HFF-Myc (cell line): ENCODE measurements around the gene EPHA6.

Source experiments
- DNase-seq: peaks from one replicate; pipeline ENCODE4 v3.0.0-alpha.2; 2011; ENCODE audit warnings: low read depth; ENCODE audit errors: extremely low read depth
- H3K4me3 ChIP-seq: replicated peaks from 2 replicates; pipeline ENCODE4 v1.5.1; 2011; ENCODE audit warnings: low read depth, mild to moderate bottlenecking, control low read depth, low read length
- TF ChIP-seq, protein P1 (sequence below): IDR thresholded peaks from 2 replicates; pipeline ENCODE4 v1.5.1; 2012; ENCODE audit warnings: mild to moderate bottlenecking, low read depth, low read length, control low read depth; ENCODE audit errors: missing control alignments

Gene EPHA6

DNA sequence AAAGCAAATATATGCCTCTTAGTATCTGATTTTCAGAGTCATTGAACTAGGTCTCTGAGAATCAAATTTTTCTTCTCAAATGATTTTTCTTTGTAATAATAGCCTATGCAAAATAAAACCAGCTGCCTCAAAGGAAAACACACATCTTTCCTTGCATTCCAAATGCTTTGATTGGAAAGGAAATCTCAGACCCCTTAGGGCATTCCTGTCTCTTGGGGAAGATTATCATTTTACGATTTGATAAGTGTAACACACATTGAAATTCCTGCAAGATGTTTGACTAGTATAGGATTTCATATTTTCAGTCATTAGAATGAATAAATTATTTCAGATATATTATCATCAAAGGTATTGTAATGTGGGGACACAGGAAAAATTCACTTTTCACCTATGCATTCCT, 244.8 kb downstream of the EPHA6 start:
- TF ChIP-seq, protein P1, sequence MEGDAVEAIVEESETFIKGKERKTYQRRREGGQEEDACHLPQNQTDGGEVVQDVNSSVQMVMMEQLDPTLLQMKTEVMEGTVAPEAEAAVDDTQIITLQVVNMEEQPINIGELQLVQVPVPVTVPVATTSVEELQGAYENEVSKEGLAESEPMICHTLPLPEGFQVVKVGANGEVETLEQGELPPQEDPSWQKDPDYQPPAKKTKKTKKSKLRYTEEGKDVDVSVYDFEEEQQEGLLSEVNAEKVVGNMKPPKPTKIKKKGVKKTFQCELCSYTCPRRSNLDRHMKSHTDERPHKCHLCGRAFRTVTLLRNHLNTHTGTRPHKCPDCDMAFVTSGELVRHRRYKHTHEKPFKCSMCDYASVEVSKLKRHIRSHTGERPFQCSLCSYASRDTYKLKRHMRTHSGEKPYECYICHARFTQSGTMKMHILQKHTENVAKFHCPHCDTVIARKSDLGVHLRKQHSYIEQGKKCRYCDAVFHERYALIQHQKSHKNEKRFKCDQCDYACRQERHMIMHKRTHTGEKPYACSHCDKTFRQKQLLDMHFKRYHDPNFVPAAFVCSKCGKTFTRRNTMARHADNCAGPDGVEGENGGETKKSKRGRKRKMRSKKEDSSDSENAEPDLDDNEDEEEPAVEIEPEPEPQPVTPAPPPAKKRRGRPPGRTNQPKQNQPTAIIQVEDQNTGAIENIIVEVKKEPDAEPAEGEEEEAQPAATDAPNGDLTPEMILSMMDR = no peak
- no peak for DNase-seq
- H3K4me3 ChIP-seq = no peak overlapping the region

DNA sequence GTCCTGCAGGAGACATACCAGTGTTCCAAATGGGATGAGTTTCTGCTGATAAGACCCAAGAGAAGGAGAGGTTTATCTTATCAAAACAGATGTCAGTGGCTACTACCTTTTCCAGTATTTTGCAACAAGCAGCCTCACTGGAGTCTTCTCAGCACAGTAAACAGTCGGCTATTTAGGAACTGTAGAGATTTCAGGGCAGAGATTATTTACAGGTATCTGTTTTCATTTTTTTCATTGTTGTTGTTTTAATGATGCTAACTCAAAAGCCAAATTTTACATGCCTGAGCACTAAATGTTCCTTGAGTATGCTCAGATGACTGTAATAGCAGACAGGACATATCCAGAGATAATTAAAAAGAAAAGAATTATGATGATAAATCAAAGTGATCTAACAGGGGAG, 252.1 kb downstream of the EPHA6 start:
- no peak for DNase-seq
- no peak overlapping the region for H3K4me3 ChIP-seq
- TF ChIP-seq, protein P1 = no peak

DNA sequence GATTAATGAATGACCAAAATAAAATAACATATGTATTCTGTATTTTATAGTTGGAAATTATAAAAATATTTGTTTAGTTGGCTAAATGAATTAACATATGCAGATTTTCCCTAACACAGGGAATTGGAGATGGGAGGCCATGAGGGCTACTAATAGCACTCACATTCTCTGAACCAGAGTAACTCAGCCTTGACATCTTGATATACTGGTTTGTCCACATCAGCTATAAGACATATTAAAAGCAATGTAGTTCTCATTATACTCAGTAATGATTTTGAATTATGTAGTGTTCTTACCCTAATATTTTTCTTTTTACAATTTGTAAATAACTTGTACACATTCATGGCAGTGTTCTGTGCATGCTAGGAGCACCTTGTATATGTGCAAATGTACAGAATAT, 255.9 kb downstream of the EPHA6 start:
- DNase-seq = no peak

DNA sequence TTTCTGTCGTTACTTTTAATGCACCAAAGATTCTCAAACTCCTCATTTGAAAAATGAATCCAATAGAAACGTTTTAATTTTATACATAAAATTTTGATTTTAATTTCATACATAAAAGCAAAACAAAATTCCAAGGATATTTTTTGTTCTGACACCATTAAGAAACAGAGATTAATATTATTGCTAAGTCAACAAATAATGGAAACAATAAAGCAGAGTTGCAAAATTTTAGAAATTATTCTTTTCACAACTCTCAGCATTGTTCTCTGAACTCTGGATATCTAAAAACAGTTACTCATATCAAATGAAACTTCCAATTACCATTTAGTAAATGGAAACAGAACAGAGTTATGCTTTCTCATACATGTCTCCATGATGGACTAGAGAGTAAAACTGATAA, 260.2 kb downstream of the EPHA6 start:
- no peak for DNase-seq
- no peak overlapping the region for H3K4me3 ChIP-seq
- TF ChIP-seq, protein P1 = no peak

More for the DNA sequence above, 255.9 kb downstream of the EPHA6 start:
- TF ChIP-seq, protein P1 = no peak
- no peak overlapping the region for H3K4me3 ChIP-seq

DNA sequence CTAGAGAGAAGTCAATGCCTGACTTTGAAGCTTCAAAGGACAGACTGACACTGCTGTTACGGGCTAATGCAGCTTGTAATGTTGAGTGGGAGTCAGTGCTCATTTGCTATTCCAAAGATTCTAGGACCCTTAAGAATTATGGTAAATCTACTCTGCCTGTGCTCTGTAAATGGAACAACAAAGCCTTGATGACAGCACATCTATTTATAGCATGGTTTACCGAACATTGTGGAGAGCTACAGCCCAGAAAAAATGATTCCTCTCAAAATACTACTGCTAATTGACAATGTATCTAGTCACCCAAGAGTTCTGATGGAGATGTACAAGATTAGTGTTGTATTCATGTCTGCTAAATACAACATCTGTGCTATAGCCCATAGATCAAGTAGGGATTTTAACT, 262.3 kb downstream of the EPHA6 start:
- DNase-seq = no peak
- no peak overlapping the region for H3K4me3 ChIP-seq
- TF ChIP-seq, protein P1 = no peak

DNA sequence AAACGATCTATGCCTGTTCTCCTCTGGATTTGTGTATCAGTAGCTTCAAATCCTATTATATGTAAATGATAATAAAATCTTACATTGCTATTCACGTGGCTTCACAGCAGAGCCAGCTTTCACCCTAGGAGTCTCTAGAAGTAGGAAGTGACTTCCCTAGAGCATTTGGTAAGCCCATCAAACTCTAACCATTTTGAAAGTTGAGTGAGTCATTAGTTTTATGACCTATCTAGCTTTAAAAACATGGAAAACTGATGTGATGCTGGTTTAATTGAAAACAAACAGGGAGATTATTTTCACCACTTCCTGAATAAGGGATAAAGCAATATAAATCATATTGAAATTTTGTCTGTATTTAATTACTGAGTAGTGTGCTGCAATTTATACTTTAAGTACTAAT, 275.2 kb downstream of the EPHA6 start:
- no peak for DNase-seq
- H3K4me3 ChIP-seq = no peak overlapping the region
- TF ChIP-seq, protein P1 = no peak

DNA sequence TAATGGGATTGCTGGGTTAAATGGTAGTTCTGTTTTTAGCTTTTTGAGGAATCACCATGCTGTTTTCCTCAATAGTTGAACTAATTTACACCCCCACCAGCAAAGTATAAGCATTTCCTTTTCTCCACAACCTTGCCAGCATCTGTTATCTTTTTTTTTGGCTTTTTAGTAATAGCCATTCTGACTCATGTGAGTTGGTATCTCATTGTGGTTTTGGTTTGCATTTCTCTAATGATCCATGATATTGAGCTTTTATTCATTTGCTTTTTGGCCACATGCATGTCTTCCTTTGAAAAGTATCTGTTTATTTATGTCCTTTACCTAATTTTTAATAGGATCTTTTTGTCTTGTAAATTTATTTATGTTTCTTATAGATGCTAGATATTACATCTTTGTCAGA, 288.2 kb downstream of the EPHA6 start:
- no peak for DNase-seq
- TF ChIP-seq, protein P1 = no peak
- no peak overlapping the region for H3K4me3 ChIP-seq
